ENCODE measurements around the gene EPC1.
"Not testable (repeated sequence)": the region's sequence is repeated elsewhere in the genome, so short reads cannot be mapped to it uniquely, and the experiment has no call there.

EPC1 gene, protein sequence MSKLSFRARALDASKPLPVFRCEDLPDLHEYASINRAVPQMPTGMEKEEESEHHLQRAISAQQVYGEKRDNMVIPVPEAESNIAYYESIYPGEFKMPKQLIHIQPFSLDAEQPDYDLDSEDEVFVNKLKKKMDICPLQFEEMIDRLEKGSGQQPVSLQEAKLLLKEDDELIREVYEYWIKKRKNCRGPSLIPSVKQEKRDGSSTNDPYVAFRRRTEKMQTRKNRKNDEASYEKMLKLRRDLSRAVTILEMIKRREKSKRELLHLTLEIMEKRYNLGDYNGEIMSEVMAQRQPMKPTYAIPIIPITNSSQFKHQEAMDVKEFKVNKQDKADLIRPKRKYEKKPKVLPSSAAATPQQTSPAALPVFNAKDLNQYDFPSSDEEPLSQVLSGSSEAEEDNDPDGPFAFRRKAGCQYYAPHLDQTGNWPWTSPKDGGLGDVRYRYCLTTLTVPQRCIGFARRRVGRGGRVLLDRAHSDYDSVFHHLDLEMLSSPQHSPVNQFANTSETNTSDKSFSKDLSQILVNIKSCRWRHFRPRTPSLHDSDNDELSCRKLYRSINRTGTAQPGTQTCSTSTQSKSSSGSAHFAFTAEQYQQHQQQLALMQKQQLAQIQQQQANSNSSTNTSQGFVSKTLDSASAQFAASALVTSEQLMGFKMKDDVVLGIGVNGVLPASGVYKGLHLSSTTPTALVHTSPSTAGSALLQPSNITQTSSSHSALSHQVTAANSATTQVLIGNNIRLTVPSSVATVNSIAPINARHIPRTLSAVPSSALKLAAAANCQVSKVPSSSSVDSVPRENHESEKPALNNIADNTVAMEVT

DNA sequence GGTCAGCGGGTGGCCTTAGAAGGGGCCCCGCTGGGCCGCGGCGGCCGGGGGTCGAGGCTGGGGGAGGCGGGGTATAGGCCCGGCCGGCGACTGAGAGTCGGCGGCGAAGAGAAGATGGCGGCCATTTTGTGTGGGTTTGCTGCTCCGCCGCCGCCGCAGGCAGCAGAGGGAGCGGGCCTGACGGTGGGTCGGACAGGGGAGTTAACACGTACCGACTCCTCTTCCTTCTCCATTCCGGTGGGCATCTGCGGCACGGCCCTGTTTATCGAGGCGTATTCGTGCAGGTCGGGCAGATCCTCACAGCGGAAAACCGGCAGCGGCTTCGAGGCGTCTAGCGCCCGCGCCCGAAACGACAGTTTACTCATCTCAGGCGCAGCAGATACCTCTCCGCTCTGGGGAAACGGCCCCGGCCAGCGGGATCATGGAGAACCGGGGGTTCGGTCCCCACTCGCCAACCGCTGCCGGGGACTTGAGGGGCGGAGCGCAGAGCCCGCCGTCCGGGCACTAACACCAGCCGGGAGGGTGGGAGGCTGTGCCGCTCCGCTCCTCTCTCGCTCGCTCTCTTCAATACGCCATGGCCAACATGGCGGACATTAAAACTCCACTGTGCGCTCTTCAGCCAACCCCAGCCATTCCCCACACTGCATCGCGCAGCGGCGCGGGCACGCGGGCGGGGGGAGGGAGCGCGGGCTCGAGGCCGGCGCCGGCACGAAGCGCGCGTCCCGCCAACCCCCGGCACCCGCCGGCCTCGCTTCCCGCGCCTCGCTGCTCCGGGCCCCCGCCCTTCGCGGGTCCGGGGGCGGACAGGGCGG lies at the start of gene EPC1:
Gene EPC1 (minus strand): TSS at position 608 of the 812 bp plus-strand sequence. CDS start 243 bp downstream, at position 365.
- DNase-seq = peak; percentile 85 to 87

DNA sequence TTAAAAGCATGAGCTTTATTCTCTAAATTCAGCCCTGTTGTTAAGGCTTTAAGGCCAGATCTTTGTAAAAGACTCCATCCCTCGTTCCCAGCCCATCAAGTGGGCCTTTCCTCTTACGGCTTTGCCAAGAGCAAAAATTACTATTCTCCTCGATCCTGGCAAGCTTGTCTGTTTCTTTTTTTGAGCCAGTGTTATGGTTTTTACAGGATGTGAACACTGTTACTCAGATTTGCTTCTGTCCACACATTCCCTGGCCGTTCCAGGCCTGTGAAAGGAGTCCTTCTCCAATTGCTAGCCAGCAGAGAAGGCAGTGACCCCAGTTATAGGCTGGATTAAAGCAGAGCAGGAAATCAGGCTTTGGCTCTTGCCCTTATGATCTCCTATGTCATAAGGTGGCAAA lies 47.0 kb upstream of the EPC1 start:
- DNase-seq = no peak

DNA sequence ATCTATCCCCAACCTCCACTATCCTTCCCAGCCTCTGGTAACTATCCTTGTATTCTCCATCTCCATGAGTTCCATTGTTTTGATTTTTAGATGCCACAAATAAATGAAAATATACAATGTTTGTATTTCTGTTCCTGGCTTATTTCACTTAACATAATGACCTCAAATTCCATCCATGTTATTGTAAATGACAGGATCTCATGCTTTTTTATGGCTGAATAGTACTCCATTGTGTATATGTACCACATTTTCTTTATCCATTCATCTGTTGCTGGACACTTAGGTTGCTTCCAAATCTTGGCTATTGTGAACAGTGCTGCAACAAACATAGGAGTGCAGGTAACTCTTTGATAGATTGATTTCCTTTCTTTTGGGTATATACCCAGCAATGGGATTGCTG lies 45.3 kb upstream of the EPC1 start:
- not testable (repeated sequence) for DNase-seq

DNA sequence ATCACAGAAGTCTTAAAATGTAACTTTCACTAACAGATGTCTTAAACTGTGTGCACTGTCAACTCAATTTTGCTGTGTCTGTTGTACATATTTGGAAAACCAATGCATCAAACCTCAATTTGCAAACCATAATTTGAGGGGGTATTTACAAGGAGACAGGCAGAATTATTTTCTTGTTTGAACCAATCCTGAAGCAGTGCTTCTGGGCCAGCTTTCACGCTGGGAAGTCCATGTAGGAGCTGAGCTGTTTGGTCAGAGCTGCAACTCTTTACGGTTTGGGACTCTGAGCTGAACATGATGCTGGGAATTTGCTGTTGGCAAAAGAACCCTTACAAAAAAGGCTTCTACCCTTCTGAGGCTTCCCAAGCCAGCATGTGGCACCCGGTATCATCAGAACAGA lies 43.2 kb upstream of the EPC1 start:
- DNase-seq = no peak

DNA sequence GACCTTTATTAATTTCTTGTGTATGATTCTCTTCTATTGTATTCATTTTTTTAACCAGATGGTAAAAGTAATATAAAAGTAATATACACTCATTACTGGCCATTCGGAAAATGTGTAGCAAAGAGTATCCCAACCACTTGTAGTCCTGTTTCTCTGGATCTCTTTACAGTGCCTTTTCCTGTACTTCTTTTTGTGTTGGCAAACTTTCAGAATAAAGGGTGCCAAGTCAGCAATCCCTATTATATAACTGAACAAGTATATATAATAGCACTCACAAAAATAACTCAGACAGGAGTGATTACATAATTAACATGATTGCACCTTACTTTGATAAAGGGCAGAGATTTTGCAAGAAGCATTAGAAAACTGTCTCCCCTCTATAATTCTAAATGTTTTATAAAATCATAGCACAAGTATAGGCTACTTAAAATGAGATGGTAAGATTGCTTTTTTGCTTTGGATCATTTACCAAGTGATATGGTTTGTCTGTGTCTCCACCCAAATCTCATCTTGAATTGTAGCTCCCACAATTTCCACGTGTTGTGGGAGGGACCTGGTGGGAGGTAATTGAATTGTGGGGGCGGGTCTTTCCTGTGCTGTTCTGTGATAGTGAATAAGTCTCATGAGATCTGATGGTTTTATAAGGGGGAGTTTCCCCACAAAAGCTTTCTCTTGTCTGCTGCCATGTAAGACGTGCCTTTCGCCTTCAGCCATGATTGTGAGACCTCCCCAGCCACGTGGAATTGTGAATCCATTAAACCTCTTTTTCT lies 41.5 kb upstream of the EPC1 start:
- no peak for DNase-seq

DNA sequence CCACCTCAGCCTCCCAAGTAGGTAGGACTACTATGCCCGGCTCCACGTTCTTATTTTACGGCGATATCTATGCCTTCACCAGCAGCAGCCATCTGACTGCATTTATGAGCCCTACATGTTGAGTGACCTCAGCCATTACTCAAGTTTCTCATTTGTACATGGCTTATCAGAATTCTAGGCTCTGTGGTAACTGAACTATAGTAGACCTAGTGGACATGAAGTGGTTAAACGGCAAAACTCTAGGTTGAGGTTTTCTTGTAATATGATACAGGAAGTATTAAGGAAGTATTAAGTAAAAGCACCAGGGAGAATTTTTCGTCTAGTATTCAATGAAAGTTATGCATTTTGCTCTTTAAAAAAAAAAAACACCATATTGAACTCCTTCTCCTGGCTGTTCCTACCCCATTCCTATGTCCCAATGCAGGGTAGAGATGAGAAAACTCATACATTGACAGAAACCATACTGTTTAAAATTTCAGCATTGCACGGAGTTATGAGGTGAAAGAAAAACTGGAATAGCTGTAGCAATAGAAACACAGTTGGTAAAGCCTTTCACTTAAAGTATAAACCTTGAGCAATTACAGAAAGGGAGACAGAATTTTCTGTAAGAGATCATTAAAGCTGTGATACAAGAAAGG lies 39.8 kb upstream of the EPC1 start:
- no peak for DNase-seq

DNA sequence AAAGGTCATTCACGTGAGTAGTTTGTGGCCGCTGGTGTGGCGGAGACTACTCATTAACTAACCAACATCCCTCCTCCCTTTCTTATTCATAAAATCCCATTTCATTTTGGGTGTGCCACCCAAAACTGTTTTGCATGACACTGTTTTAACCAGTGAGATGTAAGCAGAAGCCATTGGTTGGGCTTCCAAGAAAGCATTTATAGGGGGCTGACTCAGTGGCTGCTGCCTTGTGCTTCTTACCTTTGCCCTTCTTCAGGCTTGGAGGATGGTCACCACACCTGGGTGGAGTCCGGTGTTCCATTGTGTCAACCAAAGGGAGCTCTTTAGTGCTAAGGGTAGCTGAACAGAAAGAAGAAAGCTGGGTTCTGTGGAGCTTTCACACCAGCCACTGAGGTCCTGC lies 37.2 kb upstream of the EPC1 start:
- DNase-seq = no peak

DNA sequence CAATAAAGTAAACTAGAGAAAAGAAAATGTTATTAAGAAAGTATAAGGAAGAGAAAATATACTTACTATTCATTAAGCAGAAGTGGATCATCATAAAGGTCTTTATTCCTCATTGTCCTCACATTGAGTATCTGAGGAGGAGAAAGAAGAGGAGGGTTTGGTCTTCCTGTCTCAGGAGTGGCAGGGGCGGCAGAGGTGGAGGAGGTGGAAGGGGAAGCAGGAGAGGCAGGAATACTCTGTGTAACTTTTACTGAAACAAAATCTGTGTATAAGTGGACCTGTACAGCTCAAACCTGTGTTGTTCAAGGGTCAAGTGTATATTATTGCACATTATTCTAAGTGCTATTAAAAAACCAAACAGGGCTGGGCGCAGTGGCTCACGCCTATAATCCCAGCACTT lies 34.2 kb upstream of the EPC1 start:
- no peak for DNase-seq

DNA sequence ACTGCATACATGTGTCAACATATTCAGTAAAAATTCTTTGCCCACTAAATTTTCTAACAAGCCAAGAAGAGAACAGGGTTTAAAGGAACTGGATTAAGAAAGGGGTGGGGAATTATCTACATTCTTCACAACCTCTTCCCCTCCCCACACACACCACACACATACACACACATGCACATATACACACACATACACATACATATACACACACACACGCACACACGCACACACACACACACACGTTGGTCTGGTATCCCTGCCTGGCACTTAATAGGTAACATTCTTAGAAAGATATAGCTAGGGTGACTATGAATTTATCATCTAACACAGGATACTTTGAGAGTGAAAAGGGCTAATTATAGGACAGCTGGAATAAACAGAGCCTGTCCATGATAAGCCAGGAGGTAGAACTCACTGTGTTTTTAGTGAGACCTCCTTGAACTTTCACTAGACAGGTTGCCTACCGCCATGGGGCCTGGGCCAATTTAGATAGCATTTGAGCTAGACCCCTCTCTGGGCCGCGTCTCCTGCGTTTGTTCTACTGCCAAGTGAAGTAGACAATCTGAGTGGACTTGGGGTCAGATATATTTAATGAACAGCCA lies 33.1 kb upstream of the EPC1 start:
- DNase-seq = no peak

DNA sequence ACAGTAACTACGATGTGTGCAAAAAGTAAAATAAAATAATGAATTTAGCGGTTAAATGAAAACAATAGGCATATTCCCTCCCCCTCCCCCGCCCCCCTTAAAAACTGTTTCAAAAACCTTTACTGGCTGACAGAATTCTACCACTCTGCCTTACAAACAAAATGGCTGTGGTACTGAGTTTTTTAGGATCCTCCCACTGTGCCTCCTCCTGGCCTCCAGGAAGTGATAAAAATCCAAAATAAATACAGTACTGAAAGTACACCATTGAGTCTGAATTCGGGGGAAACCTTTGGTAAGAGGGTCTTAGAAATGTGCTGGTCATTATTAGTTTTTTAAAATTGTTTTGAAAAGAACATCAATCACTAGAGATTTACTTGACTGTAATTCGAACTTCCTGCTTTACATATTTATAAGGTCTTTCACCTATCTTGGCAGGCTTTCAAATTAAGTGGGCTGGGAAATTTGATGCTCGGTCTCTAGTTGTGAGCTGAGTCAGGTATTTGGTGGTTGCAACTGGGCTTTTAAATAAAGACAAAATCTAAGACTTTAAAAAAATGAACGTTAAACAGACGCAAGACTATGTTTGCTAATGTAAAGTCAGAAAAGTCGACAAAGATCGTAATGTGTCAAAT lies 32.5 kb upstream of the EPC1 start:
- no peak for DNase-seq

DNA sequence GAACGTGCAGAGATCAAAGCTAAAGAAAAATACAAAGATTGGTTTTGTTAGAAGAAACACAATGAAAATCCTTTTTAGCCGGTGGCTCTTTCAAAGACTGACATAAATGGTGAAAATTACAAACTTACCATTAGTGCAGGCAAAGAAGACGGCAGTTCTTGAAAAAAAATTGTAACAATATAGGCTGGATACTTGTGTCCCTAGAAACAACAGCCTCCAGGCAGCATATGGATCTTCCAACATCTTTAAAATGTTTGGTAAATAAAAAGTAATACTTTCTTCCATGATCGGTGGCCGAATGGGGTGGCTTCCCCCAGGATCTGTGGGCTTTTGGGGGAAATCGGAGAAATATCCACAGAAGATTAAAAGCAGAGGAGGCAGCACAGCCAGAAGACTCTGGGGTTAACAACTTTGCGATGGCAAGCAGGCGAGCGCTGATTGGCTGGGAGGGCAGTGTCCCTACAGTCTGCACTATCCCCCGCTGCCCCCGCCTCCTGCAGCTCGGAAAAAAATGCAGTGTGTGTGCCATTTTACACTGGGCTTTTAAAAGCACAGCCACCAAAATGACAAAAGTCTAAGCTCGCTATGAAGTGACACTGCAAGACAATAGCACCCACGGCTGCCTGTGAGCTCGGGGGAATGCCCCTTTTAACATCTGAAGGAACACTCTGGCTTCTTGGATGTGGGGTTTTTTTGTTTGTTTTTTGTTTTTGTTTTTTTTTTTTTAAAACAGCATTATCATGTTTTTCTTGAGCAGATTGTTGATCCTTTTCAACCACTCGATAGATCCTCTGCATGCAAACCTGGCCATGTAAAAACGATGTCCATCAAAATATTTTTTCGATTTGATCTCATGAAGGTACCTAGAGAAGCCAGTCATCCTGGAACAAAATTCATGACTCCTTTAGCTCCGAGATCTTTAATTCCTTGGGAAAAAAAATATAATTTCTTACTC lies 31.7 kb upstream of the EPC1 start:
- DNase-seq = peak; percentile 89 to 92

DNA sequence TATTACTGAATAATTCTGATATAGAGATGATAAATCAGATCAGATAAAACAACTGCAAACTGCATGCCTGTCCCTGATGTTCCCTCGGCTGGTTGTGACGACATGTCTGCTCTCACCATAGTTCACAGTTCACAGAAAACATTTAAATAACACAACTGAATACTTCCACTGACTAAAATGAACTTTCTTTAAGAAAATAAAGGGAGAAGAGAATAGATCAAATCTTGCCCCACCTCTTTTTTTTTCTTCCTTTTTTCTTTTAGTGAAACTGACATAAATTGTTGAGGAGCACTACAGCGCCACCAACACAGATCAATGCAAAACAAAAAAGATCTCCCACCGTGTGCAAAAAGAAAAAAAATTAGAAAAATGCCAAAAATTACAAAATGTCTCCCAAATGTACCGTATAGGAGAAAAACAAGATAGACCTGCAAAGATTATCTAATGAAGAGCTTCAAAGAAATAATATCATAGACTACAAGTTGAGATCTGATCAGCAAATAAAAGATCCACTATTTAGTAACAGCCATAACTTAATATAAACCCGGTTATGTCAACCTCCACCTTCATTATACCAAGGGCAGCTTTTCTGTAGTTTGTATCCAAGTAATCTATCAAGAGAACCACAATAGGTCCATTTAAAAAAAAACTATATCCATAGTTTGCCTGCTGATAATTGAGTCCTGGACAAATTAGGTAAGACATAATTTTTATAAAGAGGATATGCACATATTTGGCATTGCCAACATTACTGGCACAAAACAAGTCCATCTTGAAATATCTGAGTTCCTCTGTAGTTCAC lies 30.7 kb upstream of the EPC1 start:
- peak in 1 of 2 donors; percentile 27 for DNase-seq

DNA sequence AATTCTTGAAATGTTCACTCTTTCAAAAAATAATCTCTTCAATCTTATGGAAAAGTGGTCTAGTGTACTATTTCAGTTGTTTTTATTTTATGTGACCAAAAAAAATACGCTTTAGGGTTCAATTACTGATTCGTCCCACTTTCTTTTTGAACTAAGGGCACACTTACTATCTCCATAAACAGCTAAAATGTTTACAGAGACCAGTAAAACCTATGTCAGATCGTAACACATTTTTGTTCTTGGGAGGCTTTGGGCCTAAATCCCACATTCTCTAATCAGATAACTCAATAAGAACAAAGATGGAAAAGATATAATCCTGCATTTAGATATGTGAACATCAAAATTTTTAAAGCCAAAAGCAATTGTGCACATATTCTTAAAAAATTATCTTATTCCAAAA lies 29.8 kb upstream of the EPC1 start:
- no peak for DNase-seq

DNA sequence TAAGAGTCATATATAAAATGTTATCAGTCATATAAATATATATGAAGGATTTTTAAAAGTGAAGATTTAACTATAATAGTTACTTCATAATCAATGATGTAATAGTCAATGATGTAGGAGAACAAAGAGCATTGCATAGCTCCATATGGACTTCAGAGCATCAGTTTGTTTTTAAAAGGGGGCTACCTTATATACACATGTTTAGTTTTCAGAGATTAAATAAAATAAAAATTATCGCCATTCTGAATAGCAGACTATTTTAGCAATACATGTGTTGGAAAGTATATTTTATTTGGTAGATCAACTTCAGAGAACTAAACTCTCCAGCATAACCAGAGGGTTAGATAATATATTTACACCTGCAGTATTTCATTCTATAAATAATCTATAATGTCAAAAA lies 29.1 kb upstream of the EPC1 start:
- no peak for DNase-seq

DNA sequence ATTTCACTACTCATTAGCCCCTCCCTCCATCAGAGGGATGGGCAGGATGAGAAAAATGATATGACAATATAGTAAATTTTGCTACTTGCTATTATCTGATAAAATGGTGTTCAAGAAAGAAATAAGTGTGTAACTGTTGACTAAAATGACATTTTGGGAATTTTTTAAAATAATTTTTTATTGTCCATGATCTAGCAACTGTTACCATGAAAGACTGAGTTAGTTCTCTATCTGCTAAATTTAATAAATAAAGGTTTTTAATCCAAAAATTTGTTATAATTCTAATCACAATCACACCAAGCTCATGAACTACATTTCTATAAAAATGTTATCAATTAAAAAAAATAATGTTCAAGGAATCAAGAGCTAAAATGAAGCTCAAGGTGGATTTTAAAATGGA lies 28.7 kb upstream of the EPC1 start:
- DNase-seq = no peak

DNA sequence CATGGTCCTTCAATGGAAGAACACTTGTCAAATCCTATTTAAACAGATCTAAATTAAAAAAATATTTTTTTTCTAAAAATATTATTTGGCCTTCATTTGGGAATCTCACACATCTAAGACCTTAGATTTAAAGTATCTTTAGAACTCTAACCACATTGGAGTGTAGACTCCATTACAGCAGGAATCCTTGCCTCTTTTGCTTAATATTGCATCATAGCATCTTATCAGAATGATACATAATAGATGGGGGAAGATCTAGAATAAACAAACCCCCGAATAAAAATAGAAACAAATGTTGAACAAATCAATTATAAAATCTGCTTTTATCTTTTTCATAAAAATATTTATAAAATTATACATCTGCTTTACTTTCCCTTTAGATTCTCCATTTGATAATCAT lies 27.6 kb upstream of the EPC1 start:
- DNase-seq = no peak

DNA sequence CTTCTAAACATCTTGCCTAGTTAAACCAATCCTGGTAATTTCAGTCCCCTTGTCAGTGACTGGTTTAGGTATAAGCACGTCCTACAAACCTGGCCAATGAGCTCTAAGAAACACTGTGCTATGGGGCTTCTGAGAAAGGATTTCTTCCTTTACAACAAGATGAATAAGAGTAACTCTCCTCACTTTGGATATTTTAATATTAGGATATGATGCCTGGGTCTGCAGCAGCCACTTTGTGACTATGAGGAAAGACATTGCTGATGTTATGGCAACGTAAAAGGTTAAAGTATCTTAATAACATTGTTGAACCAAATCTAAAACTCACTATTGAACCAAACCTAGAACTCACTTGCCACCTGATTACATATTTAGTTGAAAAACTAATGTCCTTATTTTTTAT lies 26.5 kb upstream of the EPC1 start:
- DNase-seq = no peak

DNA sequence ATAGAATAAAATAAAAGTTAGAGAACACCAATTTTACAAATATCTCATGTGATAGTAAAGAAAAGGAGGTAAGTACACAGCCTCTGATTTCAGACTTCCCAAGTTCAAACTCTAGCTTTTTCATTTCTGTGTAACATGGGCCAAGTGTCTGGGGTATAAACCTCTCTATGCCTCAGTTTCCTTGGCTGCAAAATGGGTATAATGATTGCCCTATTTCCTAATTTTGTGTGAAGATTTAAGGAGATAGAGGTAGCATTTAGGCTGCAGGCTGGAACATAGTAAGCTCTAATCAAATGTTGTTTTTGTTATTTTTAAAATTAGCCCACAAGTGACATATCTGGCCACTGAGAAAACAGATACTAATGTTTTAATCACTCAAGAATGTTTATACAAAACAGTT lies 26.1 kb upstream of the EPC1 start:
- DNase-seq = no peak

All from stimulated activated CD4-positive, alpha-beta T cell treated with anti-CD3 and anti-CD28 coated beads, Interleukin-2, amount 100 ng/mL, for 24 hours (primary cell).